Body of pancreas (tissue), 4 donors: ENCODE measurements around the gene SIL1. TPM values are rescaled to one million over a fixed set of nuclear protein-coding genes. Genes with fewer than 3 reads are reported as not detected.
"Not testable (repeated sequence)": the region's sequence is repeated elsewhere in the genome, so short reads cannot be mapped to it uniquely, and the experiment has no call there.

Experiments used
- ATAC-seq: fragments of 150-250 bp; one replicate; pipeline ENCODE4 v1.9.1; 2016
- DNase-seq, 4 donors: peaks; one replicate each; pipeline ENCODE4 v3.0.0-alpha.2; 2019
- H3K27ac ChIP-seq, 4 donors: fragments of 200-600 bp; sonication (generic); 1 replicate in 3 of 4; 2 replicates in 1 of 4; pipeline versions ENCODE4 v1.5.1 to v1.6.1; 2016 to 2019; ENCODE audit warnings: mild to moderate bottlenecking in 1 of 4, mixed read lengths in 1 of 4, moderate library complexity in 1 of 4
- H3K27me3 ChIP-seq, 2 donors: fragments of 200-600 bp; sonication (generic); one replicate each; pipeline ENCODE4 v1.6.0; 2016; ENCODE audit warnings: mild to moderate bottlenecking in 1 of 2
- H3K36me3 ChIP-seq, 2 donors: fragments of 200-600 bp; sonication (generic); replicated peaks in 1 of 2; 2 replicates each; pipeline ENCODE4 v1.5.1; 2016; ENCODE audit warnings: low read depth in 2 of 2; ENCODE audit not compliant: insufficient read depth in 1 of 2
- H3K4me1 ChIP-seq: fragments of 200-600 bp; sonication (generic); one replicate; pipeline ENCODE4 v1.6.0; 2016
- H3K4me3 ChIP-seq, 2 donors: fragments of 200-600 bp; sonication (generic); 1 replicate in 1 of 2; 2 replicates in 1 of 2; pipeline ENCODE4 v1.5.1; 2016 to 2019
- H3K9me3 ChIP-seq, 3 donors: fragments of 200-600 bp; sonication (generic); 1 replicate in 2 of 3; 2 replicates in 1 of 3; pipeline ENCODE4 v1.5.1; 2016
- CTCF ChIP-seq, 7 experiments: fragments of 450-650 bp in 4 of 7; fragments of 200-600 bp in 3 of 7; sonication (generic) in 3 of 7; IDR thresholded peaks; one replicate each; pipeline ENCODE4 v1.5.1; 2016 to 2019; ENCODE audit warnings: antibody characterized with exemption in 7 of 7
- POLR2A ChIP-seq, 3 donors: fragments of 450-650 bp; IDR thresholded peaks; one replicate each; pipeline ENCODE4 v1.6.1; 2016; ENCODE audit warnings: antibody characterized with exemption in 3 of 3, mild to moderate bottlenecking in 2 of 3
- WGBS, 2 donors: methylation state at CpG; one replicate each; pipeline ENCODE4 v1.1.5; 2017; 5-methylcytosine and 5-hydroxymethylcytosine counted together
- intact Hi-C: fragments of 100-400 bp; cut with DNase I; formaldehyde crosslinking; loops from one replicate; pipeline ENCODE4 v1.15.1; 2023
- total RNA-seq, 2 donors: library from RNA; depleted of rRNA; stranded (reverse); fragments of >200 nt; gene quantifications; one replicate each; pipeline ENCODE4 v1.1.0, GENCODE V29; 2016

Gene SIL1
- total RNA-seq, 2 donors from 2014 or later = 57.6 to 124 TPM

- TF ChIP-seq POLR2A (IDR thresholded peaks at IDR 0.05) = no peak
- intact Hi-C loops = no loop called here
- ATAC-seq = no peak
- H3K27me3 ChIP-seq = no peaks in the 10 kb centered on the region
- WGBS, 2 donors = 87 to 100% methylated on average over 2 of the region's 2 CpGs
- H3K27ac ChIP-seq = no peak overlapping the region
- no peaks in the 10 kb centered on the region for H3K9me3 ChIP-seq
- H3K4me1 ChIP-seq = no peaks in the 10 kb centered on the region
- H3K4me3 ChIP-seq = no peak overlapping the region
- peaks cover 0 to 16% of the 10 kb centered on the region in 2 donors for H3K36me3 ChIP-seq
- no peak for DNase-seq
Observed at GRCh38 chr5:139117342-139117884, 80.8 kb downstream of the SIL1 start.

DNA sequence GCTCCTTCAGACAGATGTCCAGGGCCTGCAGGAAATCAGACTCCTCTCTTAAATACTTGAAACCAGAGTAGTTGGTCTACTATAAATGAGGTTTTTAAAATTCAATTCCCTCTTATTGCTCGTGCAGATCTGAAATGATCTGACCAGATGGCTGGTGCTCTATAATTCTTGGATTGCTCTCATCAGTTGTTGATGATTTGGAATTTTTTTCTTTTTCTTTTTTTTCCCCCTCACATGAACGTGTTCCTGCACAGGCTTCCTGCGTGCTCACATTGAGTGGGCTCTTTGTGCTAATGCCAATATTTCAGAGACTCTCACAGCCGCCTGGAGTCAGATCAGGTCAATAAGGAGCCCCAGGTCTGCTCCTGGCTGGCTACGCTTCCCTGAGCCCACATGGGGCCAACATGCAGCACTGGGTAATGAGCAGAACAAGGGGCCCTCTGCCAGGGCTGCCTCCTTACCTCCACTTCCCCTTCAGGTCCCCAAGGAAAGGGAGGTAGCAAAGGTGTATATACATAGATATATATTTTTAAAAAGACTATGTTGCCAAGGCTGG is 82.0 kb downstream of the SIL1 start:
- Histone ChIP-seq H3K27ac (no peak overlapping the region), H3K4me1 (no peaks in the 10 kb centered on the region), H3K27me3 (no peaks in the 10 kb centered on the region), H3K36me3 (peaks cover 0 to 16% of the 10 kb centered on the region in 2 donors), H3K4me3 (no peak overlapping the region), H3K9me3 (no peaks in the 10 kb centered on the region)
- TF ChIP-seq CTCF (IDR thresholded peaks at IDR 0.05) (no peak), POLR2A (IDR thresholded peaks at IDR 0.05) (no peak)
- no peak for ATAC-seq
- WGBS, 2 donors = 84 to 88% methylated on average over 5 of the region's 5 CpGs
- intact Hi-C loops = no loop called here
- DNase-seq = no peak

DNA sequence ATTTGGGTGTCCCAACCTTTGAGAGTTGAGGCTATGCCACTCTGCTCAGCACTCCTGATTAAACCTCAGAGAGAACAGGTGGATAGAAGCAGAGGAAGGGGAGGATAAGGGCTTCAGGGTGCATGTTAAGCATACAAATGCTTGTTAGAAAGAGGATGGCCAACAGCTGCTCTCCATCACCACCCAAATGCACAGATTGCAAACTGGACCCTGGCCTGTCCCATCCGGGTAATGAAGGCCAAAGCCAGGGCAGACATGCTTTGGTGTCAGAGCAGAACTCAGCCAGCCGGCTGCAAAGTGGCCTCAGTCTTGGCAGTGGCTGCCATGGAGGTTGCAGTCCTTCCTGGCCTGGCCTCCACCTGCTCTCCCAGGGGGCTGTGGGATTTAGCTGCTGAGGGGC is 84.3 kb downstream of the SIL1 start:
- H3K36me3 ChIP-seq = peaks cover 0 to 2% of the 10 kb centered on the region in 2 donors
- no peaks in the 10 kb centered on the region for H3K9me3 ChIP-seq
- DNase-seq (no peak), ATAC-seq (no peak)
- peaks cover 5% of the 10 kb centered on the region for H3K4me1 ChIP-seq
- no peak overlapping the region for H3K4me3 ChIP-seq
- 100% methylated on average over 2 of the region's 2 CpGs for WGBS, 2 donors
- intact Hi-C loops = no loop called here
- no peak overlapping the region for H3K27ac ChIP-seq
- H3K27me3 ChIP-seq = no peaks in the 10 kb centered on the region
- no peak for TF ChIP-seq POLR2A (IDR thresholded peaks at IDR 0.05)
- no peak for TF ChIP-seq CTCF (IDR thresholded peaks at IDR 0.05)

- H3K27ac ChIP-seq, ATAC-seq, H3K4me3 ChIP-seq, H3K36me3 ChIP-seq, H3K27me3 ChIP-seq, H3K9me3 ChIP-seq, DNase-seq, intact Hi-C loops: not testable (repeated sequence)
- WGBS, 2 donors = 94 to 100% methylated on average over 2 to 28 of the region's 39 CpGs
- peaks cover 18% of the 10 kb centered on the region for H3K4me1 ChIP-seq
Observed at GRCh38 chr5:139112362-139112761, 85.8 kb downstream of the SIL1 start.

DNA sequence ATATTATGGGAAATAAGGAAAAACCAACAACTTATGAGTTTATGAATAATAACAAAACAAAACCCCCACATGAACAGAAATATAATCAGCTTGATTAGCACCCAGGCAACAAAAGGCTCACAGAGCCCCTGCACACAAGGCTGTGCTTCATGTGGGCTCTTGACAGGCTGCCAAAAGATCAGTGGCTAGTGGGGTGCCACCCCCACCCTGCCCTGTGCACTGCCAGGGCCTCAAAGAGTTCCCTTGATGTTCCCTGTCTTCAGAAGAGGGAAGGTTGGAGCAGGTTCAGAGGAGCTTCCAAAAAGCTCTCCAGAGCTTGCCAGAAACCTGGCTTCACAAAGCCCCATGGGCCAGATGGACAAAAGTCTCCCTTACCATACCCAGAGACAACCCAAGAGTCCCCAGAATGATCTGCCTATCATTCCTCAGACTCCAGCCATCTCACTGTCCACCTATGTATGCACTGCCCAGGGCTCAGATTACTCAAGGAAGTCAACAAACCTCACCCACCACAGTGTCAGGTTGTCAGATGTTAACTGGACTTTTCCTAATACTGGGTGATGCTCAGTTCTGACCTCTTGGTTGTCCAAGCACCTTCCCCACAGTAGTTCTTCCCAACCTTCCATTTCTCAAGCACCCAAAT is 87.5 kb downstream of the SIL1 start:
- H3K27ac ChIP-seq = no peak overlapping the region
- ATAC-seq (no peak), DNase-seq (no peak)
- peaks cover 18% of the 10 kb centered on the region for H3K4me1 ChIP-seq
- TF ChIP-seq CTCF (IDR thresholded peaks at IDR 0.05) (no peak), POLR2A (IDR thresholded peaks at IDR 0.05) (no peak)
- no peak overlapping the region for H3K4me3 ChIP-seq
- no peaks in the 10 kb centered on the region for H3K9me3 ChIP-seq
- intact Hi-C loops = no loop called here
- no peaks in the 10 kb centered on the region for H3K27me3 ChIP-seq
- no peaks in the 10 kb centered on the region for H3K36me3 ChIP-seq
